ENCODE data around the gene CPEB1.

CPEB1 gene

GRCh38 chr15:82536409-82537350, 110.5 kb downstream of the CPEB1 start:
- Histone ChIP-seq H3K27ac (ENCODE audit: extremely low read depth, low read depth, low read length) (peak overlapping the region; percentile 27), H3K4me3 (ENCODE audit: low read depth, low read length) (no peak overlapping the region), H3K36me3 (ENCODE audit: control insufficient read depth in 2 of 2, insufficient read depth in 1 of 2, low read length in 2 of 2) (peaks cover 38 to 73% of the 10 kb centered on the region in 2 experiments), H3K9me3 (ENCODE audit: control insufficient read depth, insufficient read depth, low read depth, low read length) (no peaks in the 10 kb centered on the region), H3K4me1 (ENCODE audit: control insufficient read depth, insufficient read depth, low read length) (peaks cover 6% of the 10 kb centered on the region)
- ChIA-PET POLR2A (interaction anchor here (1.5 kb wide), 1 partner anchor 213 kb away, joined by 9 read pairs; no protein-coding TSS in a partner anchor), CTCF (interaction anchor here (0.5 to 0.7 kb wide), 2 partner anchors 76 to 273 kb away, joined by 3 read pairs; no protein-coding TSS in a partner anchor)
- no peak for TF ChIP-seq PRDM2 (tag by site-specific recombination; IDR thresholded peaks at IDR 0.05; ENCODE audit: borderline replicate concordance)
- TF ChIP-seq ZFP37 (tag by site-specific recombination; IDR thresholded peaks at IDR 0.05): 0 out of 2 replicates have a peak, but pooled peaks have one; percentile 10
- TF ChIP-seq ZNF274 (IDR thresholded peaks at IDR 0.05; ENCODE audit: low read length): no peak
- TF ChIP-seq ZNF274 (tag by site-specific recombination; IDR thresholded peaks at IDR 0.05; ENCODE audit: borderline replicate concordance): no peak
- TF ChIP-seq SCRT2 (tag by site-specific recombination; IDR thresholded peaks at IDR 0.05): 0 out of 2 replicates have a peak, but pooled peaks have one; percentile 44
- no peak for TF ChIP-seq ZNF530 (tag by site-specific recombination; IDR thresholded peaks at IDR 0.05; ENCODE audit: low read depth)
- 0 out of 2 replicates have a peak, but pooled peaks have one; percentile 25 for TF ChIP-seq ZBTB17 (tag by site-specific recombination; IDR thresholded peaks at IDR 0.05)
- 0 out of 2 replicates have a peak, but pooled peaks have one; percentile 2 for TF ChIP-seq ZNF335 (tag by site-specific recombination; conservative IDR thresholded peaks at IDR 0.05)
- TF ChIP-seq ZNF600 (tag by site-specific recombination; IDR thresholded peaks at IDR 0.05): peak; percentile 54
- TF ChIP-seq ZIC2 (tag by site-specific recombination; IDR thresholded peaks at IDR 0.05): 0 out of 2 replicates have a peak, but pooled peaks have one; percentile 9
- no peak for TF ChIP-seq ZNF324 (tag by site-specific recombination; IDR thresholded peaks at IDR 0.05)

- ChIA-PET POLR2A (interaction anchor here (0.7 to 1.5 kb wide), 2 partner anchors 103 to 214 kb away, joined by 3 to 9 read pairs; no protein-coding TSS in a partner anchor), CTCF (interaction anchor here (0.5 to 0.7 kb wide), 3 partner anchors 23 to 272 kb away, joined by 3 read pairs; no protein-coding TSS in a partner anchor)
- Histone ChIP-seq H3K4me1 (ENCODE audit: control insufficient read depth, insufficient read depth, low read length) (peaks cover 6% of the 10 kb centered on the region), H3K36me3 (ENCODE audit: control insufficient read depth in 2 of 2, insufficient read depth in 1 of 2, low read length in 2 of 2) (peaks cover 38 to 73% of the 10 kb centered on the region in 2 experiments), H3K4me3 (ENCODE audit: low read depth, low read length) (no peak overlapping the region), H3K27ac (ENCODE audit: extremely low read depth, low read depth, low read length) (peak overlapping the region; percentile 27; the same call in 1 of the 2 replicates), H3K9me3 (ENCODE audit: control insufficient read depth, insufficient read depth, low read depth, low read length) (no peaks in the 10 kb centered on the region)
- TF ChIP-seq SCRT1 (tag by site-specific recombination; IDR thresholded peaks at IDR 0.05; ENCODE audit: borderline replicate concordance) (0 out of 2 replicates have a peak, but pooled peaks have one; percentile 21), ZFP69B (tag by site-specific recombination; IDR thresholded peaks at IDR 0.05) (0 out of 2 replicates have a peak, but pooled peaks have one; percentile 16), ZNF571 (tag by site-specific recombination; IDR thresholded peaks at IDR 0.05) (no peak), ZBTB17 (tag by site-specific recombination; IDR thresholded peaks at IDR 0.05) (peak; percentile 42), GLIS1 (tag by site-specific recombination; IDR thresholded peaks at IDR 0.05) (no peak), ZBTB8A (tag by site-specific recombination; IDR thresholded peaks at IDR 0.05) (no peak), ZNF837 (tag by site-specific recombination; IDR thresholded peaks at IDR 0.05) (no peak), ZNF777 (tag by site-specific recombination; IDR thresholded peaks at IDR 0.05; ENCODE audit: borderline replicate concordance) (no peak), ZNF488 (tag by site-specific recombination; IDR thresholded peaks at IDR 0.05) (no peak), ZFP3 (tag by site-specific recombination; IDR thresholded peaks at IDR 0.05; ENCODE audit: low read depth) (no peak)
These were observed 111.4 kb downstream of the CPEB1 start for GRCh38 chr15:82535566-82536408.

All from HEK293 (cell line).